H9 (cell line): Measurements from ENCODE around the gene UGT1A7. TPM values are rescaled to one million over a fixed set of nuclear protein-coding genes. Genes with fewer than 3 reads are reported as not detected.

Experiments used
- DNase-seq: peaks from one replicate; pipeline ENCODE4 v3.0.0-alpha.2; 2017
- H2AFZ ChIP-seq: one replicate; pipeline ENCODE4 v1.6.1; 2013; ENCODE audit warnings: mild to moderate bottlenecking, low read length, control low read depth, moderate library complexity
- H2AK5ac ChIP-seq: 2 replicates; pipeline ENCODE4 v1.6.1; 2013; ENCODE audit warnings: low read length, control low read depth, mixed read lengths; ENCODE audit not compliant: insufficient read length
- H2BK120ac ChIP-seq: one replicate; pipeline ENCODE4 v1.6.1; 2013; ENCODE audit warnings: low read depth, mild to moderate bottlenecking, low read length, control low read depth, inconsistent platforms; ENCODE audit not compliant: poor library complexity, severe bottlenecking
- H2BK12ac ChIP-seq: 2 replicates; pipeline ENCODE4 v1.6.1; 2013; ENCODE audit warnings: low read length, control low read depth, mixed read lengths, low read depth; ENCODE audit not compliant: insufficient read length
- H2BK15ac ChIP-seq: 2 replicates; pipeline ENCODE4 v1.6.1; 2013; ENCODE audit warnings: low read depth, low read length, control low read depth
- H2BK20ac ChIP-seq: one replicate; pipeline ENCODE4 v1.6.1; 2013; ENCODE audit warnings: low read depth, mild to moderate bottlenecking, low read length, control low read depth, inconsistent platforms; ENCODE audit not compliant: poor library complexity, severe bottlenecking
- H2BK5ac ChIP-seq: 2 replicates; pipeline ENCODE4 v1.6.1; 2013; ENCODE audit warnings: low read length, control low read depth, mixed read lengths; ENCODE audit not compliant: insufficient read length
- H3K14ac ChIP-seq: 2 replicates; pipeline ENCODE4 v1.6.1; 2013; ENCODE audit warnings: low read length, control low read depth; ENCODE audit not compliant: insufficient read depth
- H3K18ac ChIP-seq: 2 replicates; pipeline ENCODE4 v1.6.1; 2013; ENCODE audit warnings: low read depth, mild to moderate bottlenecking, mixed read lengths, low read length, control low read depth; ENCODE audit not compliant: insufficient read length
- H3K23ac ChIP-seq: 2 replicates; pipeline ENCODE4 v1.6.1; 2013; ENCODE audit warnings: low read length, control low read depth, mixed read lengths, low read depth; ENCODE audit not compliant: insufficient read length
- H3K23me2 ChIP-seq: 2 replicates; pipeline ENCODE4 v1.6.1; 2013; ENCODE audit warnings: low read depth, mild to moderate bottlenecking, mixed read lengths, low read length, control low read depth; ENCODE audit not compliant: insufficient read length, poor library complexity, severe bottlenecking
- H3K27ac ChIP-seq: 2 replicates; pipeline ENCODE4 v1.5.1; 2013; ENCODE audit warnings: low read length, control low read depth, mixed read lengths, low read depth; ENCODE audit not compliant: insufficient read length
- H3K27me3 ChIP-seq: 2 replicates; pipeline ENCODE4 v1.6.1; 2013; ENCODE audit warnings: low read length, control low read depth, inconsistent platforms; ENCODE audit not compliant: insufficient read depth
- H3K4ac ChIP-seq: 2 replicates; pipeline ENCODE4 v1.6.1; 2013; ENCODE audit warnings: low read depth, mild to moderate bottlenecking, control low read depth, inconsistent platforms, low read length, moderate library complexity
- H3K4me1 ChIP-seq: 2 replicates; pipeline ENCODE4 v1.6.1; 2013; ENCODE audit warnings: low read length, control low read depth, inconsistent platforms; ENCODE audit not compliant: insufficient read depth
- H3K4me2 ChIP-seq: 2 replicates; pipeline ENCODE4 v1.6.1; 2013; ENCODE audit warnings: low read length, control low read depth, mixed read lengths; ENCODE audit not compliant: insufficient read length, insufficient read depth
- H3K56ac ChIP-seq: 2 replicates; pipeline ENCODE4 v1.6.1; 2013; ENCODE audit warnings: low read depth, mild to moderate bottlenecking, mixed read lengths, low read length, control low read depth; ENCODE audit not compliant: insufficient read length
- H3K79me1 ChIP-seq: 2 replicates; pipeline ENCODE4 v1.6.1; 2013; ENCODE audit warnings: low read depth, mild to moderate bottlenecking, moderate library complexity, low read length, control low read depth, inconsistent platforms; ENCODE audit not compliant: insufficient read depth, poor library complexity, severe bottlenecking
- H3K79me2 ChIP-seq: 2 replicates; pipeline ENCODE4 v1.6.1; 2013; ENCODE audit warnings: low read length, control low read depth, inconsistent platforms; ENCODE audit not compliant: insufficient read depth
- H3K9ac ChIP-seq: 2 replicates; pipeline ENCODE4 v1.6.1; 2013; ENCODE audit warnings: low read length, control low read depth, mixed read lengths; ENCODE audit not compliant: insufficient read length; ENCODE audit errors: extremely low read depth
- H3K9me3 ChIP-seq: one replicate; pipeline ENCODE4 v1.6.1; 2013; ENCODE audit warnings: low read depth, low read length, inconsistent platforms; ENCODE audit not compliant: control insufficient read depth
- H3T11ph ChIP-seq: one replicate; pipeline ENCODE4 v1.6.1; 2013; ENCODE audit warnings: mild to moderate bottlenecking, low read length, control low read depth, inconsistent platforms
- H4K20me1 ChIP-seq: one replicate; pipeline ENCODE4 v1.6.1; 2013; ENCODE audit not compliant: control insufficient read depth, insufficient read length, insufficient read depth
- H4K5ac ChIP-seq: 2 replicates; pipeline ENCODE4 v1.6.1; 2013; ENCODE audit warnings: low read depth, mild to moderate bottlenecking, mixed read lengths, low read length, control low read depth; ENCODE audit not compliant: insufficient read length
- H4K8ac ChIP-seq: replicated peaks from 2 replicates; pipeline ENCODE4 v1.6.1; 2013; ENCODE audit warnings: low read length, control low read depth, mixed read lengths, low read depth; ENCODE audit not compliant: insufficient read length
- H4K91ac ChIP-seq: 2 replicates; pipeline ENCODE4 v1.6.1; 2013; ENCODE audit warnings: low read depth, mild to moderate bottlenecking, moderate library complexity, mixed read lengths, low read length, control low read depth; ENCODE audit not compliant: insufficient read length
- H3K27ac Mint-ChIP-seq, 3 experiments: 2 replicates in 2 of 3; 3 replicates in 1 of 3; pipeline ENCODE4 v1.8.0; 2020 to 2021; ENCODE audit warnings: mixed read lengths in 3 of 3, mild to moderate bottlenecking in 1 of 3, moderate library complexity in 1 of 3
- H3K27me3 Mint-ChIP-seq: 2 replicates; pipeline ENCODE4 v1.8.0; 2021; ENCODE audit warnings: low read depth, mild to moderate bottlenecking, moderate library complexity, mixed read lengths
- H3K36me3 Mint-ChIP-seq, 3 experiments: 2 replicates in 2 of 3; 3 replicates in 1 of 3; pipeline ENCODE4 v1.8.0; 2020 to 2021; ENCODE audit warnings: low read depth in 3 of 3, mixed read lengths in 3 of 3; ENCODE audit not compliant: insufficient read depth in 1 of 3
- H3K4me1 Mint-ChIP-seq, 2 experiments: 2 replicates each; pipeline ENCODE4 v1.8.0; 2020; ENCODE audit warnings: mixed read lengths in 2 of 2
- H3K4me3 Mint-ChIP-seq, 2 experiments: 2 replicates in 1 of 2; 3 replicates in 1 of 2; pipeline ENCODE4 v1.8.0; 2020 to 2021; ENCODE audit warnings: mild to moderate bottlenecking in 2 of 2, mixed read lengths in 2 of 2, moderate library complexity in 1 of 2
- H3K9me3 Mint-ChIP-seq, 2 experiments: 2 replicates in 1 of 2; 3 replicates in 1 of 2; pipeline ENCODE4 v1.8.0; 2020; ENCODE audit warnings: mild to moderate bottlenecking in 2 of 2, mixed read lengths in 2 of 2, moderate library complexity in 1 of 2
- WGBS: extraction: QIAGEN DNeasy Blood & Tissue Kit; methylation state at CpG from one replicate; pipeline ENCODE4 v1.1.7; 2013; ENCODE audit warnings: missing lambda C conversion rate, low lambda C conversion rate, mixed read lengths; ENCODE audit not compliant: insufficient read length; ENCODE audit errors: extremely low coverage; 5-methylcytosine and 5-hydroxymethylcytosine counted together
- total RNA-seq: library from RNA; stranded (reverse); gene quantifications from 2 replicates; pipeline ENCODE4 v1.2.1, GENCODE V29; 2021
- TF ChIP-seq, protein P1 (sequence below): fragments of 200-600 bp; sonication (generic); conservative IDR thresholded peaks from 3 replicates; pipeline ENCODE4 v1.8.0; 2021; ENCODE audit warnings: antibody characterized with exemption, mild to moderate bottlenecking

The UGT1A7 gene
- total RNA-seq, 1 experiment from 2014 or later: not detected

- H3K56ac ChIP-seq: no peak overlapping the region
- no peak overlapping the region for H2BK20ac ChIP-seq
- H3K4me3 Mint-ChIP-seq: no peak overlapping the region
- no peak overlapping the region for H4K91ac ChIP-seq
- H3T11ph ChIP-seq: no peak overlapping the region
- H3K36me3 Mint-ChIP-seq: no peaks in the 10 kb centered on the region
- WGBS: no CpG with 5 or more reads among the region's 4 CpGs
- H3K79me2 ChIP-seq: no peaks in the 10 kb centered on the region
- H3K9me3 ChIP-seq: no peaks in the 10 kb centered on the region
- H4K20me1 ChIP-seq: no peaks in the 10 kb centered on the region
- H3K23me2 ChIP-seq: no peaks in the 10 kb centered on the region
- H3K27me3 Mint-ChIP-seq: peaks cover 3% of the 10 kb centered on the region; the same call in 1 of the 2 replicates
- H4K8ac ChIP-seq: no peak overlapping the region
- H3K18ac ChIP-seq: no peak overlapping the region
- no peak overlapping the region for H2BK120ac ChIP-seq
- no peak overlapping the region for H2AFZ ChIP-seq
- no peak overlapping the region for H3K4ac ChIP-seq
- no peaks in the 10 kb centered on the region for H3K79me1 ChIP-seq
- H3K4me1 ChIP-seq: no peaks in the 10 kb centered on the region
- no peak overlapping the region for H4K5ac ChIP-seq
- H3K9ac ChIP-seq: no peak overlapping the region
- no peak overlapping the region for H3K4me2 ChIP-seq
- no peaks in the 10 kb centered on the region for H3K4me1 Mint-ChIP-seq
- no peak overlapping the region; a peak in 1 of 7 replicates for H3K27ac Mint-ChIP-seq
- TF ChIP-seq, protein P1, sequence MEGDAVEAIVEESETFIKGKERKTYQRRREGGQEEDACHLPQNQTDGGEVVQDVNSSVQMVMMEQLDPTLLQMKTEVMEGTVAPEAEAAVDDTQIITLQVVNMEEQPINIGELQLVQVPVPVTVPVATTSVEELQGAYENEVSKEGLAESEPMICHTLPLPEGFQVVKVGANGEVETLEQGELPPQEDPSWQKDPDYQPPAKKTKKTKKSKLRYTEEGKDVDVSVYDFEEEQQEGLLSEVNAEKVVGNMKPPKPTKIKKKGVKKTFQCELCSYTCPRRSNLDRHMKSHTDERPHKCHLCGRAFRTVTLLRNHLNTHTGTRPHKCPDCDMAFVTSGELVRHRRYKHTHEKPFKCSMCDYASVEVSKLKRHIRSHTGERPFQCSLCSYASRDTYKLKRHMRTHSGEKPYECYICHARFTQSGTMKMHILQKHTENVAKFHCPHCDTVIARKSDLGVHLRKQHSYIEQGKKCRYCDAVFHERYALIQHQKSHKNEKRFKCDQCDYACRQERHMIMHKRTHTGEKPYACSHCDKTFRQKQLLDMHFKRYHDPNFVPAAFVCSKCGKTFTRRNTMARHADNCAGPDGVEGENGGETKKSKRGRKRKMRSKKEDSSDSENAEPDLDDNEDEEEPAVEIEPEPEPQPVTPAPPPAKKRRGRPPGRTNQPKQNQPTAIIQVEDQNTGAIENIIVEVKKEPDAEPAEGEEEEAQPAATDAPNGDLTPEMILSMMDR: no peak
- H3K23ac ChIP-seq: no peak overlapping the region
- H2BK12ac ChIP-seq: no peak overlapping the region
- H3K27me3 ChIP-seq: no peaks in the 10 kb centered on the region
- H2BK5ac ChIP-seq: no peak overlapping the region
- H2AK5ac ChIP-seq: no peak overlapping the region
- DNase-seq: no peak
- H2BK15ac ChIP-seq: no peak overlapping the region
- H3K14ac ChIP-seq: no peak overlapping the region
- no peaks in the 10 kb centered on the region for H3K9me3 Mint-ChIP-seq
- H3K27ac ChIP-seq: no peak overlapping the region
These were observed 1.2 kb upstream of the UGT1A7 start for GRCh38 chr2:233680361-233681045.
